Fibroblast of mammary gland (primary cell): ENCODE results near the gene PNMA6E.

Experiments
- DNase-seq: peaks from one replicate; pipeline ENCODE4 v3.0.0-alpha.2; 2010; ENCODE audit warnings: low read depth
- H3K4me3 ChIP-seq: 2 replicates; pipeline ENCODE4 v1.5.1; 2011; ENCODE audit warnings: low read depth, mild to moderate bottlenecking, low read length, moderate library complexity; ENCODE audit not compliant: control insufficient read depth
- CTCF ChIP-seq: conservative IDR thresholded peaks from 2 replicates; pipeline ENCODE4 v1.5.1; 2011; ENCODE audit warnings: low read depth, low read length, inconsistent platforms; ENCODE audit not compliant: control insufficient read depth, insufficient read depth

Gene PNMA6E

GRCh38 chrX:153446950-153447580, 45.9 kb upstream of the PNMA6E start:
- H3K4me3 ChIP-seq, result no peak overlapping the region
- no peak for DNase-seq
- TF ChIP-seq CTCF, result no peak

GRCh38 chrX:153446636-153446936, 45.4 kb upstream of the PNMA6E start:
- no peak overlapping the region for H3K4me3 ChIP-seq
- no peak for DNase-seq
- TF ChIP-seq CTCF, result no peak

GRCh38 chrX:153445856-153446635, 44.9 kb upstream of the PNMA6E start, which contains the start of gene TREX2:
TREX2 (minus strand) TSS chrX:153446056; CDS start chrX:153445430, 626 bp downstream.
- DNase-seq, result no peak
- H3K4me3 ChIP-seq, result no peak within 1 kb of the TSS
- TF ChIP-seq CTCF, result no peak

- no peak for TF ChIP-seq CTCF
Observed at GRCh38 chrX:153445106-153445855, 44.1 kb upstream of the PNMA6E start.

GRCh38 chrX:153444333-153445011, 43.3 kb upstream of the PNMA6E start:
- no peak for DNase-seq
- TF ChIP-seq CTCF, result no peak
- H3K4me3 ChIP-seq, result no peak overlapping the region

More at GRCh38 chrX:153445106-153445855, 44.1 kb upstream of the PNMA6E start:
- H3K4me3 ChIP-seq, result no peak overlapping the region
- no peak for DNase-seq
